Common myeloid progenitor, CD34-positive (primary cell): Measurements from ENCODE around the gene MAP1LC3A.

Source experiments
- CTCF ChIA-PET: fragments of 350-600 bp; sonication (Branson Sonifier 250); formaldehyde crosslinking; loops from one replicate; lab custom pipeline; 2021; ENCODE audit warnings: antibody characterized with exemption; lab: Charles Lee
- POLR2A ChIA-PET: fragments of 350-600 bp; sonication (Branson Sonifier 250); formaldehyde crosslinking; loops from one replicate; lab custom pipeline; 2021; ENCODE audit warnings: antibody characterized with exemption; lab: Charles Lee
- DNase-seq, 3 donors: peaks; one replicate each; pipeline versions ENCODE4 v3.0.0 to v3.0.0-alpha.2; 2013
- H3K27ac ChIP-seq, 2 experiments: 1 replicate in 1 of 2; 2 replicates in 1 of 2; pipeline ENCODE4 v1.7.0; 2013; ENCODE audit warnings: inconsistent platforms in 2 of 2, low read length in 2 of 2, mild to moderate bottlenecking in 2 of 2, low read depth in 1 of 2, moderate library complexity in 1 of 2; ENCODE audit not compliant: severe bottlenecking in 2 of 2, insufficient read depth in 1 of 2, poor library complexity in 1 of 2
- H3K27me3 ChIP-seq, 5 experiments: replicated peaks in 2 of 5; 1 replicate in 3 of 5; 2 replicates in 2 of 5; pipeline versions ENCODE4 v1.6.1 to v1.7.0; 2013; ENCODE audit warnings: low read length in 4 of 5, mild to moderate bottlenecking in 2 of 5, moderate library complexity in 2 of 5, inconsistent platforms in 1 of 5; ENCODE audit not compliant: insufficient read depth in 5 of 5, control insufficient read depth in 4 of 5
- H3K36me3 ChIP-seq, 4 experiments: 1 replicate in 2 of 4; 2 replicates in 2 of 4; pipeline versions ENCODE4 v1.6.1 to v1.7.0; 2013; ENCODE audit warnings: low read length in 3 of 4, control low read depth in 1 of 4, mild to moderate bottlenecking in 1 of 4; ENCODE audit not compliant: control insufficient read depth in 4 of 4, insufficient read depth in 4 of 4
- H3K4me1 ChIP-seq, 4 experiments: 1 replicate in 3 of 4; 2 replicates in 1 of 4; pipeline versions ENCODE4 v1.6.1 to v1.7.1; 2013; ENCODE audit warnings: low read length in 3 of 4, mild to moderate bottlenecking in 3 of 4, control low read depth in 1 of 4, inconsistent platforms in 1 of 4, moderate library complexity in 1 of 4; ENCODE audit not compliant: control insufficient read depth in 4 of 4, insufficient read depth in 4 of 4; ENCODE audit errors: control extremely low read depth in 1 of 4
- H3K4me3 ChIP-seq, 7 experiments: 1 replicate in 4 of 7; 2 replicates in 3 of 7; pipeline versions ENCODE4 v1.5.1 to v1.7.0; 2013; ENCODE audit warnings: mild to moderate bottlenecking in 7 of 7, low read length in 6 of 7, moderate library complexity in 6 of 7, inconsistent platforms in 2 of 7, low read depth in 2 of 7, control low read depth in 1 of 7; ENCODE audit not compliant: insufficient read depth in 4 of 7, control insufficient read depth in 1 of 7; ENCODE audit errors: extremely low read depth in 1 of 7
- H3K9me3 ChIP-seq, 5 experiments: 1 replicate in 4 of 5; 2 replicates in 1 of 5; pipeline versions ENCODE4 v1.6.1 to v1.7.1; 2013; ENCODE audit warnings: low read length in 4 of 5, mild to moderate bottlenecking in 2 of 5, inconsistent platforms in 1 of 5, low read depth in 1 of 5, moderate library complexity in 1 of 5; ENCODE audit not compliant: control insufficient read depth in 4 of 5, insufficient read depth in 2 of 5; ENCODE audit errors: control extremely low read depth in 1 of 5
- WGBS: methylation state at CpG from one replicate; pipeline ENCODE4 v1.1.5; 2013; ENCODE audit not compliant: insufficient coverage; 5-methylcytosine and 5-hydroxymethylcytosine counted together

Gene MAP1LC3A

GRCh38 chr20:34528921-34529297 lies 29.6 kb upstream of the MAP1LC3A start:
- 92% methylated on average over 4 of the region's 5 CpGs for WGBS
- CTCF ChIA-PET: no interaction called here
- Histone ChIP-seq H3K9me3 (no peaks in the 10 kb centered on the region), H3K36me3 (peaks cover 4 to 83% (median 74%) of the 10 kb centered on the region in 4 experiments), H3K27me3 (no peaks in the 10 kb centered on the region), H3K27ac (no peak overlapping the region), H3K4me1 (no peaks in the 10 kb centered on the region), H3K4me3 (no peak overlapping the region)
- peak in 1 of 3 donors; percentile 25 for DNase-seq
- POLR2A ChIA-PET: no interaction called here

GRCh38 chr20:34529742-34530141 lies 28.8 kb upstream of the MAP1LC3A start:
- no peak for DNase-seq
- peaks cover 7 to 86% (median 74%) of the 10 kb centered on the region in 4 experiments for H3K36me3 ChIP-seq
- POLR2A ChIA-PET: no interaction called here
- no peaks in the 10 kb centered on the region for H3K27me3 ChIP-seq
- 93% methylated on average over 3 of the region's 3 CpGs for WGBS
- no peaks in the 10 kb centered on the region for H3K4me1 ChIP-seq
- H3K27ac ChIP-seq: no peak overlapping the region
- CTCF ChIA-PET: interaction anchor here (0.6 to 1.0 kb wide), 5 partner anchors 15 to 219 kb away, joined by 3 to 5 read pairs (median 4); no protein-coding TSS in a partner anchor
- no peak overlapping the region for H3K4me3 ChIP-seq
- H3K9me3 ChIP-seq: no peaks in the 10 kb centered on the region

GRCh38 chr20:34530342-34530741 lies 28.2 kb upstream of the MAP1LC3A start:
- Histone ChIP-seq H3K36me3 (peaks cover 9 to 88% (median 73%) of the 10 kb centered on the region in 4 experiments), H3K4me3 (no peak overlapping the region), H3K4me1 (no peaks in the 10 kb centered on the region), H3K27ac (peak overlapping the region in 1 of 2 experiments; percentile 1), H3K27me3 (no peaks in the 10 kb centered on the region), H3K9me3 (no peaks in the 10 kb centered on the region)
- POLR2A ChIA-PET: interaction anchor here (1.2 kb wide), 1 partner anchor 10 kb away, joined by 4 read pairs; no protein-coding TSS in a partner anchor
- 100% methylated on average over 5 of the region's 5 CpGs for WGBS
- CTCF ChIA-PET: interaction anchor here (0.9 to 1.0 kb wide), 3 partner anchors 14 to 220 kb away, joined by 3 to 4 read pairs (median 4); no protein-coding TSS in a partner anchor
- DNase-seq: no peak

DNA sequence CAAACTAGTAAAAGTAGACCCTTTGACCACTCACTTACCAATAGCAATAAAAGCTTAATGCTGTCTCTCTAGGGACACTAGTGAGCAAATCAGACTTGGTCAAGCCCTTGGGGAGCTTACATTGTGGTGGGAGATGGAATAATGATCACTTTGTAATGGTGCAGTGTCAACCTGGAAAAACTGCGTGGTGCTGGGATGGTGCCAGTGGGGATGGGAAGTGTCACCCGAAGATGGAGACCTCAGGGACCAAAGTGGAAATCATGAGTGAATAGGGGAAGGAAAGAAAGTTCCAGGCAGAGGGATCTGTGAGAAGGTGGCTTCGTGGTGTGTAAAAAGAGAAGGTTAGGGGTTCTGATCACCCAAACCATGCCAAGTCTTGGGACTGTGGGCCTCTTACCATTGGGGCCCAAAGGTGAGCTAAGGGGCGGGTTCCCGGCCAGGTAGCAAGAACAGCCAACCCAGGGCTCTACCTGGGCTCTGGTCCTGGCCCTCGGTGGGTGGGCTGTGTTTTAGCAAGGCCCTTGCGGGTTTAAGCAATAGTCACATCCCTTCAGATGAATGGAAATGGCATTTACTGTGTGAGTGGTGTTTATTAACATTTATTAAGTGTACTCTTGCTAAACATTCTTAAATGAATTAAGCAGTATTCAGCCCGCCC lies 26.8 kb upstream of the MAP1LC3A start:
- Histone ChIP-seq H3K36me3 (peaks cover 9 to 86% (median 73%) of the 10 kb centered on the region in 4 experiments), H3K4me3 (no peak overlapping the region), H3K27me3 (no peaks in the 10 kb centered on the region), H3K4me1 (no peaks in the 10 kb centered on the region), H3K9me3 (no peaks in the 10 kb centered on the region), H3K27ac (no peak overlapping the region)
- POLR2A ChIA-PET: interaction anchor here (0.5 to 1.2 kb wide), 2 partner anchors 9 to 10 kb away, joined by 4 read pairs; no protein-coding TSS in a partner anchor
- CTCF ChIA-PET: interaction anchor here (1.3 to 1.7 kb wide), 5 partner anchors 9 to 219 kb away, joined by 3 to 6 read pairs (median 4); partner anchors contain the start of gene DYNLRB1
- no peak for DNase-seq
- WGBS: 100% methylated on average over 3 of the region's 8 CpGs

- no peak for DNase-seq
- H3K4me3 ChIP-seq: no peak overlapping the region
- no peak overlapping the region for H3K27ac ChIP-seq
- peaks cover 12 to 86% (median 72%) of the 10 kb centered on the region in 4 experiments for H3K36me3 ChIP-seq
- CTCF ChIA-PET: interaction anchor here (1.4 to 2.3 kb wide), 5 partner anchors 10 to 220 kb away, joined by 3 to 7 read pairs (median 5); no protein-coding TSS in a partner anchor
- no peaks in the 10 kb centered on the region for H3K27me3 ChIP-seq
- 93% methylated on average over 8 of the region's 8 CpGs for WGBS
- POLR2A ChIA-PET: no interaction called here
- no peaks in the 10 kb centered on the region for H3K9me3 ChIP-seq
- no peaks in the 10 kb centered on the region for H3K4me1 ChIP-seq
These were observed 26.2 kb upstream of the MAP1LC3A start for GRCh38 chr20:34532320-34532719.

DNA sequence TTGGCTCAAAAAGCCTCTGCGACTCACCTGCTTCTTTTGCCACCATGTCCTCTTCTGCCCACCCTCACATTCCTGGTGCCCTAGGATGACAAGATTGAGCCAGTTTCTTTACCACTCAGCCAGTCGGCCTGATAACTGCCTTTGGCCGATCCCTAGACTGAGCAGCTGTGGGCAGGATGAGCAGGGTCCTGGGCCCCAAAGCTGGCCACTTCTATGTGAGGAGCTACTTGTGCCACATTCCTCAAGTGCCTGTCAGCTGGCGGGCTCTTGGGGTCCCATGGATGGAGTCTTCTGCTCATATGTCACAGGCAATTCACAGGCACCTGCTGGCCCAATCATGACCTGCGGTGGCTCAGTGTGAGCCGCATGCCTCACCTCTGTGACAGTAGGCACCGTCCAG lies 25.8 kb upstream of the MAP1LC3A start:
- no peak overlapping the region for H3K27ac ChIP-seq
- H3K9me3 ChIP-seq: no peaks in the 10 kb centered on the region
- no peaks in the 10 kb centered on the region for H3K27me3 ChIP-seq
- no peaks in the 10 kb centered on the region for H3K4me1 ChIP-seq
- DNase-seq: no peak
- POLR2A ChIA-PET: no interaction called here
- H3K4me3 ChIP-seq: no peak overlapping the region
- peaks cover 12 to 86% (median 72%) of the 10 kb centered on the region in 4 experiments for H3K36me3 ChIP-seq
- 100% methylated on average over 7 of the region's 7 CpGs for WGBS
- CTCF ChIA-PET: interaction anchor here (1.6 to 2.3 kb wide), 5 partner anchors 10 to 176 kb away, joined by 3 to 7 read pairs (median 6); partner anchors contain the start of gene DYNLRB1
